Breast epithelium (tissue), 3 donors: Measurements from ENCODE around the gene NSMCE1.

Experiments
- CTCF ChIP-seq, 3 donors: fragments of 450-650 bp; IDR thresholded peaks; one replicate each; pipeline ENCODE4 v1.5.1; 2016 to 2017; ENCODE audit warnings: antibody characterized with exemption in 3 of 3, mild to moderate bottlenecking in 3 of 3, moderate library complexity in 3 of 3
- POLR2A ChIP-seq: fragments of 450-650 bp; IDR thresholded peaks from one replicate; pipeline ENCODE4 v1.6.1; 2016; ENCODE audit warnings: antibody characterized with exemption, mild to moderate bottlenecking, moderate library complexity

GRCh38 chr16:27189335-27189972, 79.1 kb downstream of the NSMCE1 start:
- TF ChIP-seq CTCF (IDR thresholded peaks at IDR 0.05), result no peak
- TF ChIP-seq POLR2A, result no peak
